Endothelial cell of umbilical vein (primary cell): ENCODE data around the gene UBXN11.

Experiments
- CTCF ChIP-seq, 2 donors: IDR thresholded peaks; 1 replicate in 1 of 2; 2 replicates in 1 of 2; pipeline ENCODE4 v1.5.1; 2011; ENCODE audit warnings: low read length in 2 of 2, mild to moderate bottlenecking in 2 of 2, moderate library complexity in 2 of 2, control low read depth in 1 of 2, inconsistent platforms in 1 of 2, low read depth in 1 of 2; ENCODE audit not compliant: insufficient read depth in 1 of 2; ENCODE audit errors: extremely low read depth in 1 of 2
- EZH2 ChIP-seq: IDR thresholded peaks from 2 replicates; pipeline ENCODE4 v1.6.1; 2012; ENCODE audit warnings: borderline replicate concordance, low read depth, mild to moderate bottlenecking, moderate library complexity, low read length, inconsistent platforms; ENCODE audit not compliant: severe bottlenecking
- FOS ChIP-seq: IDR thresholded peaks from 2 replicates; pipeline ENCODE4 v1.6.1; 2011; ENCODE audit warnings: mild to moderate bottlenecking, low read length, moderate library complexity, borderline replicate concordance; ENCODE audit not compliant: insufficient read depth
- GATA2 ChIP-seq: IDR thresholded peaks from 2 replicates; pipeline ENCODE4 v1.7.0; 2011; ENCODE audit warnings: low read depth, mild to moderate bottlenecking, moderate library complexity, mixed read lengths, low read length; ENCODE audit not compliant: insufficient read length, insufficient read depth
- JUN ChIP-seq: IDR thresholded peaks from 2 replicates; pipeline ENCODE4 v1.6.1; 2011; ENCODE audit warnings: borderline replicate concordance, low read depth; ENCODE audit not compliant: insufficient read length, insufficient read depth
- MAX ChIP-seq: IDR thresholded peaks from 2 replicates; pipeline ENCODE4 v1.6.1; 2011; ENCODE audit not compliant: insufficient read depth, insufficient read length
- MYC ChIP-seq: IDR thresholded peaks from one replicate; pipeline ENCODE4 v1.6.1; 2011; ENCODE audit warnings: mild to moderate bottlenecking, low read depth, low read length
- POLR2A ChIP-seq: IDR thresholded peaks from 2 replicates; pipeline ENCODE4 v1.6.1; 2012; ENCODE audit warnings: low read depth, mild to moderate bottlenecking, control low read depth, low read length
- POLR2AphosphoS5 ChIP-seq: IDR thresholded peaks from 2 replicates; pipeline ENCODE4 v1.6.1; 2012; ENCODE audit warnings: low read depth, mild to moderate bottlenecking, control low read depth, low read length, moderate library complexity; ENCODE audit not compliant: insufficient read depth

GRCh38 chr1:26324550-26324949 lies 18.1 kb upstream of the UBXN11 start:
- TF ChIP-seq MYC (no peak), POLR2A (no peak), CTCF (IDR thresholded peaks at IDR 0.05; ENCODE audit: extremely low read depth in 1 of 2, insufficient read depth in 1 of 2, low read depth in 1 of 2, low read length in 2 of 2) (no peak), POLR2AphosphoS5 (no peak), EZH2 (no peak), JUN (no peak), MAX (no peak), FOS (no peak), GATA2 (no peak)
